Measurements from ENCODE around the gene PBX3. TPM values are rescaled to one million over a fixed set of nuclear protein-coding genes. Genes with fewer than 3 reads are reported as not detected.

The PBX3 gene
- total RNA-seq, 1 experiment from 2014 or later: 46.0 TPM

GRCh38 chr9:125754096-125754495 lies 6.9 kb downstream of the PBX3 start:
- no CpG with 5 or more reads among the region's 2 CpGs for WGBS (ENCODE audit: extremely low coverage, insufficient read length, low lambda C conversion rate)
- H4K91ac ChIP-seq (ENCODE audit: insufficient read length, low read depth, low read length): no peak overlapping the region
- H3K4me2 ChIP-seq (ENCODE audit: insufficient read depth, insufficient read length, low read length): no peak overlapping the region
- no peaks in the 10 kb centered on the region for H3K79me2 ChIP-seq (ENCODE audit: insufficient read depth, low read length)
- H3K27me3 ChIP-seq (ENCODE audit: insufficient read depth, low read length): no peaks in the 10 kb centered on the region
- H3K23me2 ChIP-seq (ENCODE audit: insufficient read length, low read depth, low read length, poor library complexity, severe bottlenecking): no peaks in the 10 kb centered on the region
- no peak overlapping the region for H2BK120ac ChIP-seq (ENCODE audit: low read depth, low read length, poor library complexity, severe bottlenecking)
- no peak overlapping the region for H2BK20ac ChIP-seq (ENCODE audit: low read depth, low read length, poor library complexity, severe bottlenecking)
- no peak overlapping the region for H4K8ac ChIP-seq (replicated peaks; ENCODE audit: insufficient read length, low read depth, low read length)
- peaks cover 5% of the 10 kb centered on the region; the same call in 1 of the 2 replicates for H3K4me1 ChIP-seq (ENCODE audit: insufficient read depth, low read length)
- no peaks in the 10 kb centered on the region for H3K9me3 ChIP-seq (ENCODE audit: control insufficient read depth, low read depth, low read length)
- Mint-ChIP-seq H3K4me1 (peaks cover 84 to 89% of the 10 kb centered on the region in 2 experiments), H3K27me3 (ENCODE audit: low read depth) (no peaks in the 10 kb centered on the region), H3K4me3 (0 out of 5 replicates have a peak overlapping the region, but pooled peaks of 1 of the 2 experiments have one; percentile 53), H3K36me3 (ENCODE audit: insufficient read depth in 1 of 3, low read depth in 3 of 3) (peaks cover 4 to 13% (median 8%) of the 10 kb centered on the region in 3 experiments; a peak in 5 of 7 replicates), H3K9me3 (no peaks in the 10 kb centered on the region), H3K27ac (0 out of 7 replicates have a peak overlapping the region, but pooled peaks of 1 of the 3 experiments have one; percentile 44)
- no peak overlapping the region for H4K5ac ChIP-seq (ENCODE audit: insufficient read length, low read depth, low read length)
- H3T11ph ChIP-seq (ENCODE audit: low read length): no peak overlapping the region
- H3K23ac ChIP-seq (ENCODE audit: insufficient read length, low read depth, low read length): no peak overlapping the region
- H3K27ac ChIP-seq (ENCODE audit: insufficient read length, low read depth, low read length): no peak overlapping the region
- H2AFZ ChIP-seq (ENCODE audit: low read length): no peak overlapping the region
- DNase-seq: no peak
- TF ChIP-seq CTCF (conservative IDR thresholded peaks at IDR 0.05): no peak
- H3K9ac ChIP-seq (ENCODE audit: extremely low read depth, insufficient read length, low read length): no peak overlapping the region
- no peak overlapping the region for H3K56ac ChIP-seq (ENCODE audit: insufficient read length, low read depth, low read length)
- no peaks in the 10 kb centered on the region for H4K20me1 ChIP-seq (ENCODE audit: control insufficient read depth, insufficient read depth, insufficient read length)
- no peak overlapping the region for H2BK12ac ChIP-seq (ENCODE audit: insufficient read length, low read depth, low read length)
- H3K14ac ChIP-seq (ENCODE audit: insufficient read depth, low read length): no peak overlapping the region
- no peak overlapping the region for H3K18ac ChIP-seq (ENCODE audit: insufficient read length, low read depth, low read length)
- H3K4ac ChIP-seq (ENCODE audit: low read depth, low read length): no peak overlapping the region
- no peak overlapping the region for H2AK5ac ChIP-seq (ENCODE audit: insufficient read length, low read length)
- H3K79me1 ChIP-seq (ENCODE audit: insufficient read depth, low read depth, low read length, poor library complexity, severe bottlenecking): no peaks in the 10 kb centered on the region
- H2BK15ac ChIP-seq (ENCODE audit: low read depth, low read length): no peak overlapping the region
- no peak overlapping the region for H2BK5ac ChIP-seq (ENCODE audit: insufficient read length, low read length)
